Mononuclear cell (primary cell): ENCODE data around the gene AZU1. TPM values are rescaled to one million over a fixed set of nuclear protein-coding genes. Genes with fewer than 3 reads are reported as not detected.

Source experiments
- H3K27me3 ChIP-seq: 2 replicates; pipeline ENCODE4 v1.6.0; 2011; ENCODE audit warnings: low read length, control low read depth; ENCODE audit not compliant: insufficient read depth
- H3K4me1 ChIP-seq: 2 replicates; pipeline ENCODE4 v1.5.1; 2011; ENCODE audit warnings: mild to moderate bottlenecking, low read length, control low read depth; ENCODE audit not compliant: insufficient read depth
- H3K4me3 ChIP-seq: 2 replicates; pipeline ENCODE4 v1.5.1; 2011; ENCODE audit warnings: mild to moderate bottlenecking, low read length, moderate library complexity
- H3K9me3 ChIP-seq: 2 replicates; pipeline ENCODE4 v1.5.1; 2011; ENCODE audit warnings: low read depth, mild to moderate bottlenecking, control low read depth, low read length
- total RNA-seq: library from RNA; depleted of rRNA; stranded (reverse); fragments of >200 nt; gene quantifications from one replicate; pipeline ENCODE4 v1.2.3, GENCODE V29; 2012

AZU1 gene
- total RNA-seq, 1 donor: 0.31 TPM

DNA sequence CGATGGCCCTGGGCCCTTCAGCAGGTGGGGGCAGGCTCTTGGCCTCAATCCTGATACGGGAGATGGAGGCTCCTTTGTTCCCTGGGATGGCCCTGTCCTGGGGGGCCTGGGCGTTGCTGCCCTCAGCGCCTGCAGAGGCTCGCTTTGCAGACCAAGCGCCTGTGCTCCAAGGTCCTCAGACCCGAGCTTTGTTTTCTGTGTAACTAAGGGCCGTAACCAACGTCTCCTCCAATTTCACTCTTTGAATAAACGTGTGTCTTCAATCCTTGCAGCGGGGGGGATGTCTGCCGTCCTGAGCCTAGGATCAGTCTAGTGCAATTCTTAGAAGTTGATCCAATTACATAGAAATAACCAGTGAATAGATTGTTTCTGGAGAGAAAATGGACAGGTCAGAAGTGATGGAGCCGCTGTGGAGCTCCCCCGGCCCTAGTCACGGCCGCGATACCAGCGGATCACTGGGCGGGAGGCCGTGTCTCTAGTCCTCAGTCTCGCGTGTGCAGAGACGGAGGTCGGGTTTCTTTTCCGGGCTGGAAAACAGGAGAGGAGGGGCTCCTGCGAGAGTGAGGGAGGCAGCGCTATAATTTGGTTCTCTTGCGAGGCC is 25.0 kb upstream of the AZU1 start:
- Histone ChIP-seq H3K9me3 (no peaks in the 10 kb centered on the region), H3K4me1 (peaks cover 50% of the 10 kb centered on the region), H3K27me3 (no peaks in the 10 kb centered on the region), H3K4me3 (no peak overlapping the region)

DNA sequence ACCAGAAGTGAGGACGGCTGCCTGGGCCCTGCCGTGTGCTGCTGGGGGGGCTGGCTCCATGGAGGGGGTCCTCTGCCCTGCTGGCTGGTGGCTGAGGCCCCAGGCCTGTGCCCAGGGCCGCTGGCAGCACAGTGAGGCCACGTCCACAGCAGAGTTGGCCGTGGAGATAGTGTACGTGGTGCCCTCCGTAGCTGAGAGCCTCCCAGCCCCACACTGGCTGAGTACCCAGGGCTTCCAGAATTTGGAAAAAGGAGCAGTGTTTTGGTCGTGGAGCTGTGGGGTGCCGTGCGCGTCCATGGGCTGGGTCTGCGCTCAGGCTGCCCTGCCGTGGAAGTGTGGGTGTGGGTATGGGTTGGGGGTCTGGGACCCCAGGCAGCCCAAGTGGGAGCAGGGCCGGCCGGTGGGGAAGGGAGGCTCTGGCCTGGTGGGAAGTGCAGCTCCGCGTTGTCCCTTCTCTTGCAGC is 24.5 kb upstream of the AZU1 start:
- no peaks in the 10 kb centered on the region for H3K9me3 ChIP-seq
- H3K4me1 ChIP-seq: peaks cover 48% of the 10 kb centered on the region
- no peak overlapping the region for H3K4me3 ChIP-seq
- H3K27me3 ChIP-seq: no peaks in the 10 kb centered on the region

DNA sequence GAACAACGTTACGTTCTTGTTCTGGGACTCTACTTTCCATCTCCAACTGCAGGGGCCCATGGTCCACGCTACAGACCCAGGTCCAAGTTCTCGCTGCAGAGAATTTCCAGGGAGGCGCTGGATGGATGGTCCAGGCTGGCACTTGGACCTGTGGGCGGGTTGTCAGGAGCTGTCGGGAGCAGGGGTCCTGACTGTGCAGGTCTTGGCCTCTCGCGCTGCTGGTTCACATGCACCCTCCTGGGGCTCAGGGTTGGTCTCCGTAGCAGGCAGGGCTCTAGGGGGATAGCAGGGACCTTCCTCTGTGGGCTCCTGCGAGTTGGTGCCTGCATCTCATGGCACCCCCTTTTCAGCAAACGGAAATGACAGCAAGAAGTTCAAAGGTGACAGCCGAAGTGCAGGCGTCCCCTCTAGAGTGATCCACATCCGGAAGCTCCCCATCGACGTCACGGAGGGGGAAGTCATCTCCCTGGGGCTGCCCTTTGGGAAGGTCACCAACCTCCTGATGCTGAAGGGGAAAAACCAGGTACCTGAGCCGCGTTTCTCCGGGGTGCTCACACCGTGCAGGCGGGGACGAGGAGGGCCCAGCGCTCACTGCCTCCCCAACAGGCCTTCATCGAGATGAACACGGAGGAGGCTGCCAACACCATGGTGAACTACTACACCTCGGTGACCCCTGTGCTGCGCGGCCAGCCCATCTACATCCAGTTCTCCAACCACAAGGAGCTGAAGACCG is 23.8 kb upstream of the AZU1 start:
- Histone ChIP-seq H3K4me1 (peaks cover 41% of the 10 kb centered on the region), H3K9me3 (no peaks in the 10 kb centered on the region), H3K4me3 (no peak overlapping the region), H3K27me3 (no peaks in the 10 kb centered on the region)

DNA sequence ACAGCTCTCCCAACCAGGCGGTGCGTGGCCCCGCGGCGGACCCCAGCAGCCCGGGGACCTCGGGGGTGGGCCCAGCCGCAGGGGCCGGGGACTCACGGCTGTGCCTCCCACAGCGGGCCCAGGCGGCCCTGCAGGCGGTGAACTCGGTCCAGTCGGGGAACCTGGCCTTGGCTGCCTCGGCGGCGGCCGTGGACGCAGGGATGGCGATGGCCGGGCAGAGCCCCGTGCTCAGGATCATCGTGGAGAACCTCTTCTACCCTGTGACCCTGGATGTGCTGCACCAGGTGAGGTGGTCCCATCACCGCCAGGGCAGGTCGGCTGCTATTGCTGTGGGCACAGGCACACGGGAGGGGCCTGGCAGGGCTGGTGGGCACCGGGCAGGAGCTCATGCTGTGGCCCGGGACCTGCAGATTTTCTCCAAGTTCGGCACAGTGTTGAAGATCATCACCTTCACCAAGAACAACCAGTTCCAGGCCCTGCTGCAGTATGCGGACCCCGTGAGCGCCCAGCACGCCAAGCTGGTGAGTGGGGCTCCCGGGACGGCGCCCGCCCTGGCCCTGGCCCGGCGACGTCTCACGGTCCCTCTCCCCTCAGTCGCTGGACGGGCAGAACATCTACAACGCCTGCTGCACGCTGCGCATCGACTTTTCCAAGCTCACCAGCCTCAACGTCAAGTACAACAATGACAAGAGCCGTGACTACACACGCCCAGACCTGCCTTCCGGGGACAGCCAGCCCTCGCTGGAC is 23.0 kb upstream of the AZU1 start:
- Histone ChIP-seq H3K4me3 (no peak overlapping the region), H3K27me3 (no peaks in the 10 kb centered on the region), H3K4me1 (peaks cover 34% of the 10 kb centered on the region), H3K9me3 (no peaks in the 10 kb centered on the region)

DNA sequence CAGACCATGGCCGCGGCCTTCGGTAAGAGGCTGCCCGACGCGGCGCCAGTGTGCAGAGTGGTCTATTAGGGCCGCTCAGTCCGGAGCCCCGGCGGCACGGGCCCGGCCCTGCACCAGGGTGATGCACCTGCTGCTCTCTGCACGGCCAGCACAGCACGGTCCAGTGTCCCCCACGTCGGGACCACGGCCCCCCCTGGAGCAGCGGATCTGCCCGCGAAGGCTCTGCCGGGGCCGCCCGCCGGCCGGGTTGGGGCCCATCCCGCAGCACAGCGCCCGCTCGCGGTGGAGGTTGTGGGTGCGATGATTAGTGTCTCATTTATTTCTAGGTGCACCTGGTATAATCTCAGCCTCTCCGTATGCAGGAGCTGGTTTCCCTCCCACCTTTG is 22.5 kb upstream of the AZU1 start:
- no peaks in the 10 kb centered on the region for H3K9me3 ChIP-seq
- H3K27me3 ChIP-seq: no peaks in the 10 kb centered on the region
- no peak overlapping the region for H3K4me3 ChIP-seq
- H3K4me1 ChIP-seq: peaks cover 28% of the 10 kb centered on the region

DNA sequence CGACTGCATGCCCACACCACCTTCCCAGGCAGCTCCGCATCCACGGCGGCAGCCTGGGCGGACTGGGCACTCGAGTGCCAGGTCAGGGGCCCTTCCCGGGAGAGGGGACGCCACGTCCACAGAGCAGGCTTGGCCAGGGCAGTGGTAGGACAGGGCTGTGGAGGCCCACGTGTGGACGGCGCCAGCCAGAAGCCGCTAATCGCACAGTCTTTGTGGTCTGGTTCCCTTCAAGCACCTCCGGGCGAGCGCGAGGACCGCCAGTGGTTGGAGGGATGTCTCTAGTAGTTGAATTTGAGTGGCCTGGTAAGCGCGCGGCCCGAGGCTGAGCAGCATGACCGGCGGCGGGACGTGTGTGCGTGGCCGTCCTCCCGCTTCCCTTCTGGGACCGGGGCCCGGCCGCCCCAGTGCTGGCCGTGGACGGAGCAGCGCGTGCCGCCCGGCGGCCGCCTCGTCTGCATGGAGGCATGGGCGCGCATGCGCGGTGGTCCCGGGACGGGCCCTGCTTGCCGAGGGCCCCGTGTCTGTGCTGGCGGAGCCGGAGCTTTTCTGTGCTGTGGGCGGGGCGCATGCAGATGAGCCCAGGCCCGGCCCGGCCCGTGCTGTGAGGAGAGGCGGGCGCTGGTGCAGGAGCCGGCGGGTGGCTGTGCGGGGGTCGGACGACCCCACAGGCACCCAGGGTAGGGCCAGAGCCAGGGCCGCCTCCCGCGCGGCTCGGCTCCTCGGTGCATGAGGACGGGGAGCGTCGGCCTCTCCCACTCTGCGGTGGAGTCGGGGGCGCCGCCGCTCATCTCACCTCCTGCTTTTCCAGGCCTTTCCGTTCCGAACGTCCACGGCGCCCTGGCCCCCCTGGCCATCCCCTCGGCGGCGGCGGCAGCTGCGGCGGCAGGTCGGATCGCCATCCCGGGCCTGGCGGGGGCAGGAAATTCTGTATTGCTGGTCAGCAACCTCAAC is 21.8 kb upstream of the AZU1 start:
- no peak overlapping the region for H3K4me3 ChIP-seq

DNA sequence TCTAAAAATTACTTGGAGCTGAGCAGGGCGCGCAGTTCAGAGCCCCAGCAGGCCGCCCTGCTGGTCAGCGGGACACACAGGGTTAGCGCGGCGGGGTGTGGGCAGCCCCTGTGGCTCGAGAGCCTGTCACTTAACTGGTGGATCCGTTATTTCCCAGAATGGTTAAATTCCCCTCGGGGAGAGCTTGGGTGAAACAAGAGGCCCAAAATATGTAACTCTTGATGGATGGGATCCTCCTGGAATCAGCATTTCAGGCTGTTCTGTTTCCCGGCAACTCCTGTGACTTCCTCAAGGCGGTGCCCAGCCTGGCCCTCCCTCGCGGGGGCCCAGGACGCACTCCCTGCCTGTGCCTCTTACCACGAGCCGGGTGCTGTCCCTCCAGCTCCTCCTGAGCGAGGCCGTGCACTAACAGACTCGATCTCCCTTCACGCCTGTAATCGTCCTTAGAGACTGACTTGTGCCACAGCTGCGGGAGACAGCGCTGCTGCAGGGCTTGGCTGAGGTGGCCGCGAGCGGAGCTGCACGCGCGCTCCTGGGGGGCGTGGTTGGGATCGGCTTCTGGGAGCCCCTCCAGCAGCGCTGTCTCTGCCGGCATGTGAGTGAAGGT is 20.7 kb upstream of the AZU1 start:
- Histone ChIP-seq H3K4me3 (no peak overlapping the region), H3K27me3 (no peaks in the 10 kb centered on the region), H3K4me1 (peaks cover 10% of the 10 kb centered on the region), H3K9me3 (no peaks in the 10 kb centered on the region)

More for the DNA sequence above, 21.8 kb upstream of the AZU1 start:
- Histone ChIP-seq H3K27me3 (no peaks in the 10 kb centered on the region), H3K4me1 (peaks cover 21% of the 10 kb centered on the region), H3K9me3 (no peaks in the 10 kb centered on the region)

DNA sequence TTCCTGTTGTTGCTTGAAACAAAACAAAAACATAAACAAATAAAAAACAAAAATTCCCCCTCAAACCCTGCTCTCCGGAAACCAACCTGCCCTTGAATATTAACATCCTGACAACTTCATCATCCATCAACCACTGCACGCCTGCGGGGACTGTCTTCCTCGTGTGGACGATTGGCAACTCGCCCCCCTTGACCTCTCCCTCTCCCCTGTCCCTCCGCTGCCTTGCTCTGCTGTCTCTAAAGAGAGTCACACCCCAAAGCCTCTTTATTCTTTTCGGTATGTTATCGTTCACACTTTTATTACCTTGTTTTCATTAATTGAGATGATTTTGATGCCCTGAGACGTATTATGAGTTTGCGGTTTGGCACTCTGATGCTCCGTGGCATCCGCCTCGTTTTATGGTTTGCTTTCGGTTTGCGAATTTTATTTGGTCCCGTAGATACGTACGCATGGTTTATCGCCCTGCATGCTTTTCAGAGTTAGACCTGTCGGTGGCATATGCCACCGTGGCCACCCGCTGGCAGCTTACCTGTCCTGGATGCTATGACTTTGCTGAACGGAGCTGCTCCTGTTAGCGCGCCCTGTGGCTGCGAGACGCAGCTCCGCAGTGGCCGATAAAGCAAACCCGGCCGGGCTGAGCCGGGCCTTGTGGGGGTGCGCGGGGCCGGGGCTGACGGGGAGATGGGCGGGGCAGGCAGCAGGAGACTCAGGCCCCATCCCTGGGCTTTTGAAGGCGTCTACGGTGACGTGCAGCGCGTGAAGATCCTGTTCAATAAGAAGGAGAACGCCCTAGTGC is 19.8 kb upstream of the AZU1 start:
- H3K9me3 ChIP-seq: no peaks in the 10 kb centered on the region
- H3K27me3 ChIP-seq: no peaks in the 10 kb centered on the region
- H3K4me3 ChIP-seq: no peak overlapping the region
- H3K4me1 ChIP-seq: peaks cover 1% of the 10 kb centered on the region

DNA sequence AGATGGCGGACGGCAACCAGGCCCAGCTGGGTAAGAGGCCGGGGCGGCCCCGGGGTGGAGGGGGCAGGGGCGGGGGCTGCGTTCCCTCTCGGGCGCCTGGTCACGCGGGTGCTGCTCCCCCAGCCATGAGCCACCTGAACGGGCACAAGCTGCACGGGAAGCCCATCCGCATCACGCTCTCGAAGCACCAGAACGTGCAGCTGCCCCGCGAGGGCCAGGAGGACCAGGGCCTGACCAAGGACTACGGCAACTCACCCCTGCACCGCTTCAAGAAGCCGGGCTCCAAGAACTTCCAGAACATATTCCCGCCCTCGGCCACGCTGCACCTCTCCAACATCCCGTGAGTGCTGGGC is 19.2 kb upstream of the AZU1 start:
- H3K27me3 ChIP-seq: no peaks in the 10 kb centered on the region
- H3K4me3 ChIP-seq: no peak overlapping the region
- H3K4me1 ChIP-seq: no peaks in the 10 kb centered on the region
- no peaks in the 10 kb centered on the region for H3K9me3 ChIP-seq

DNA sequence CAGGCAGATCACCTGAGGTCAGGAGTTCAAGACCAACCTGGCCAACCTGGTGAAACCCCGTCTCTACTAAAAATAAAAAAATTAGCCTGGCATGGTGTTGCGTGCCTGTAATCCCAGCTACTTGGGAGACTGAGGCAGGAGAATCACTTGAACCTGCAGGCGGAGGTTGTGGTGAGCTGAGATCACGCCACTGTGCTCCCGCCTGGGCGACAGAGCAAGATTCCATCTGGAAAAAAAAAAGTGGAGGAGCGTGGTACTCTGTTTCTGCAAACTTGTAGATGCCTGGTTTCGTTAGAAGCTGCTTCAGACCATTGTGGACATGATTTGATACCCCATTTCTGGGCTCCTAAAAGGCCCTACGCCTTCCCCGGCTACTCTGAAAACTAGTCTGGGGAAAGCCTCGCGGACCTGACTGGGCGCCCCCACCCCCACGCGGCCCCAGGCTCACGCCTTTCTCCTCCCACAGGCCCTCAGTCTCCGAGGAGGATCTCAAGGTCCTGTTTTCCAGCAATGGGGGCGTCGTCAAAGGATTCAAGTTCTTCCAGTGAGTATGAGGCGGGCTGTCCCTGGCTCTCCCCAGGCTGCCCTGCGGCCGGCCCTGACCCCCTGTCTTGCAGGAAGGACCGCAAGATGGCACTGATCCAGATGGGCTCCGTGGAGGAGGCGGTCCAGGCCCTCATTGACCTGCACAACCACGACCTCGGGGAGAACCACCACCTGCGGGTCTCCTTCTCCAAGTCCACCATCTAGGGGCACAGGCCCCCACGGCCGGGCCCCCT is 17.4 kb upstream of the AZU1 start:
- Histone ChIP-seq H3K9me3 (no peaks in the 10 kb centered on the region), H3K4me3 (no peak overlapping the region), H3K27me3 (no peaks in the 10 kb centered on the region), H3K4me1 (no peaks in the 10 kb centered on the region)

DNA sequence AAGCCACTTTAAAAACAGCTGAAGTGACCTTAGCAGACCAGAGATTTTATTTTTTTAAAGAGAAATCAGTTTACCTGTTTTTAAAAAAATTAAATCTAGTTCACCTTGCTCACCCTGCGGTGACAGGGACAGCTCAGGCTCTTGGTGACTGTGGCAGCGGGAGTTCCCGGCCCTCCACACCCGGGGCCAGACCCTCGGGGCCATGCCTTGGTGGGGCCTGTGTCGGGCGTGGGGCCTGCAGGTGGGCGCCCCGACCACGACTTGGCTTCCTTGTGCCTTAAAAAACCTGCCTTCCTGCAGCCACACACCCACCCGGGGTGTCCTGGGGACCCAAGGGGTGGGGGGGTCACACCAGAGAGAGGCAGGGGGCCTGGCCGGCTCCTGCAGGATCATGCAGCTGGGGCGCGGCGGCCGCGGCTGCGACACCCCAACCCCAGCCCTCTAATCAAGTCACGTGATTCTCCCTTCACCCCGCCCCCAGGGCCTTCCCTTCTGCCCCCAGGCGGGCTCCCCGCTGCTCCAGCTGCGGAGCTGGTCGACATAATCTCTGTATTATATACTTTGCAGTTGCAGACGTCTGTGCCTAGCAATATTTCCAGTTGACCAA is 16.7 kb upstream of the AZU1 start:
- H3K9me3 ChIP-seq: no peaks in the 10 kb centered on the region
- no peaks in the 10 kb centered on the region for H3K4me1 ChIP-seq
- no peak overlapping the region for H3K4me3 ChIP-seq
- no peaks in the 10 kb centered on the region for H3K27me3 ChIP-seq

DNA sequence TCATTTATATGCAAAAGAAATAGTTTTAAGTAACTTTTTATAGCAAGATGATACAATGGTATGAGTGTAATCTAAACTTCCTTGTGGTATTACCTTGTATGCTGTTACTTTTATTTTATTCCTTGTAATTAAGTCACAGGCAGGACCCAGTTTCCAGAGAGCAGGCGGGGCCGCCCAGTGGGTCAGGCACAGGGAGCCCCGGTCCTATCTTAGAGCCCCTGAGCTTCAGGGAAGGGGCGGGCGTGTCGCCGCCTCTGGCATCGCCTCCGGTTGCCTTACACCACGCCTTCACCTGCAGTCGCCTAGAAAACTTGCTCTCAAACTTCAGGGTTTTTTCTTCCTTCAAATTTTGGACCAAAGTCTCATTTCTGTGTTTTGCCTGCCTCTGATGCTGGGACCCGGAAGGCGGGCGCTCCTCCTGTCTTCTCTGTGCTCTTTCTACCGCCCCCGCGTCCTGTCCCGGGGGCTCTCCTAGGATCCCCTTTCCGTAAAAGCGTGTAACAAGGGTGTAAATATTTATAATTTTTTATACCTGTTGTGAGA is 16.1 kb upstream of the AZU1 start:
- no peak overlapping the region for H3K4me3 ChIP-seq
- H3K27me3 ChIP-seq: no peaks in the 10 kb centered on the region
- no peaks in the 10 kb centered on the region for H3K4me1 ChIP-seq
- no peaks in the 10 kb centered on the region for H3K9me3 ChIP-seq
